DOHH2 (cell line): ENCODE data around the gene ZNF223.

Experiments used
- H3F3A ChIP-seq: fragments of 200-600 bp; sonication (generic), shearing (Covaris generic); 2 replicates; pipeline ENCODE4 v1.6.0; 2016; ENCODE audit warnings: antibody characterized with exemption, mild to moderate bottlenecking; ENCODE audit not compliant: control insufficient read depth, insufficient read depth
- H3K27ac ChIP-seq: fragments of 200-600 bp; sonication (generic); 2 replicates; pipeline ENCODE4 v1.5.1; 2014; ENCODE audit warnings: low read depth, mild to moderate bottlenecking, low read length, moderate library complexity
- H3K27me3 ChIP-seq: fragments of 200-600 bp; sonication (generic); 2 replicates; pipeline ENCODE4 v1.6.1; 2014; ENCODE audit warnings: mild to moderate bottlenecking, low read length, mixed read lengths; ENCODE audit not compliant: control insufficient read depth
- H3K36me3 ChIP-seq: fragments of 200-600 bp; sonication (generic); 2 replicates; pipeline ENCODE4 v1.6.1; 2014; ENCODE audit warnings: mild to moderate bottlenecking, low read length, moderate library complexity, mixed read lengths; ENCODE audit not compliant: control insufficient read depth
- H3K4me1 ChIP-seq: fragments of 200-600 bp; sonication (generic); 2 replicates; pipeline ENCODE4 v1.6.1; 2014; ENCODE audit warnings: mild to moderate bottlenecking, low read length, mixed read lengths; ENCODE audit not compliant: control insufficient read depth
- H3K4me2 ChIP-seq: fragments of 200-600 bp; sonication (generic); 2 replicates; pipeline ENCODE4 v1.6.0; 2014; ENCODE audit warnings: mild to moderate bottlenecking, low read length, moderate library complexity
- H3K4me3 ChIP-seq: fragments of 200-600 bp; sonication (generic); 2 replicates; pipeline ENCODE4 v1.5.1; 2014; ENCODE audit warnings: mild to moderate bottlenecking, low read length, mixed read lengths
- H3K79me2 ChIP-seq: fragments of 200-600 bp; sonication (generic); 2 replicates; pipeline ENCODE4 v1.6.1; 2014; ENCODE audit warnings: mild to moderate bottlenecking, low read length, mixed read lengths; ENCODE audit not compliant: control insufficient read depth
- H3K9me2 ChIP-seq: fragments of 200-600 bp; sonication (generic); replicated peaks from 2 replicates; pipeline ENCODE4 v1.6.1; 2014; ENCODE audit warnings: mild to moderate bottlenecking, low read length, mixed read lengths; ENCODE audit not compliant: control insufficient read depth
- H3K9me3 ChIP-seq: fragments of 200-600 bp; sonication (generic); 2 replicates; pipeline ENCODE4 v1.6.1; 2014; ENCODE audit warnings: antibody characterized with exemption, low read length, mixed read lengths; ENCODE audit not compliant: control insufficient read depth, insufficient read depth
- H4K20me1 ChIP-seq: fragments of 200-600 bp; sonication (generic); 2 replicates; pipeline ENCODE4 v1.6.0; 2014; ENCODE audit warnings: low read depth, mild to moderate bottlenecking, antibody characterized with exemption, low read length, moderate library complexity; ENCODE audit not compliant: control insufficient read depth, insufficient read depth
- EZH2phosphoT487 ChIP-seq: fragments of 200-600 bp; sonication (generic); IDR thresholded peaks from 2 replicates; pipeline ENCODE4 v1.6.1; 2017; ENCODE audit warnings: borderline replicate concordance, mild to moderate bottlenecking, antibody characterized with exemption, low read length, moderate library complexity, mixed read lengths
- TF ChIP-seq, protein P1 (sequence below): fragments of 200-600 bp; sonication (generic); IDR thresholded peaks from one replicate; pipeline ENCODE4 v1.5.1; 2014; ENCODE audit warnings: antibody characterized with exemption, mild to moderate bottlenecking, low read depth, low read length; ENCODE audit not compliant: poor library complexity, severe bottlenecking

The ZNF223 gene

DNA sequence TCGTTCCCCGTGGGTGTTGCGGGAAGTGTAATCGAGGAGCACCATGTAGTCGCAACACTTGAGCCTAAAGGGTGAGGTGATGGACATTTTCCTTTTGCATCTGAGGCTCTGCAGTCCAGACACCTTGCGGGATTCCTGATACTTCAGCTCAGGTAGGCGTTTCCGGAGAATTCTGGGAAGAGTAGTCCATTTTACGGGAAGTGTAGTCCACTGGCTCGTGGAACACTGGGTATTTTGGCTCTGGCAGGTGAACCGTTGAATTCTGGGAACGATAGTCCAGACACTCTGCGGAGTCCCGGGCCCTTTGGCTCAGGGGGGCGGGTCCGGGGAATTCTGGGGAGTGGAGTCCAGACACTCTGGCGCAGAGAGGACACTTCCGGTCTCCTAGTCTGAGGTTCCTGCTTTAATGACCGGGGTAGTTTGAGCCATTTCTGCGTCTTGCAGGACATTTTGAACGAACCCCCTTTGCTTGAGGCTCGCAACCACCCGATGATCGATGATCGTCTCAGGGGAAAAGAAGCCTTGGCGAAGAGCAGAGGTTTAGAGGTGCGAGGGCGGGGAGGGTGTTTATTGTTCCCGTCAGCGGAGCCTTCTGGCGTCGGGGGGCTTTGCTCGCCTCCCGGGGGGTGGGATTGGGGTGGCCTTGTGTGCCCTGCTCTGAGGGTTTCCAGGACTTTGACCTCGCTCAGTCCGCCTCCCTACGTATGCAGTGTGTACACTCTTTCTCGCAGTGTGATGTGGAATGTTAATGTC lies at the start of gene ZNF223:
Gene ZNF223 (plus strand): TSS at position 387 of the 753 bp plus-strand sequence. CDS start 3,141 bp downstream, outside the sequence.
- TF ChIP-seq, protein P1, sequence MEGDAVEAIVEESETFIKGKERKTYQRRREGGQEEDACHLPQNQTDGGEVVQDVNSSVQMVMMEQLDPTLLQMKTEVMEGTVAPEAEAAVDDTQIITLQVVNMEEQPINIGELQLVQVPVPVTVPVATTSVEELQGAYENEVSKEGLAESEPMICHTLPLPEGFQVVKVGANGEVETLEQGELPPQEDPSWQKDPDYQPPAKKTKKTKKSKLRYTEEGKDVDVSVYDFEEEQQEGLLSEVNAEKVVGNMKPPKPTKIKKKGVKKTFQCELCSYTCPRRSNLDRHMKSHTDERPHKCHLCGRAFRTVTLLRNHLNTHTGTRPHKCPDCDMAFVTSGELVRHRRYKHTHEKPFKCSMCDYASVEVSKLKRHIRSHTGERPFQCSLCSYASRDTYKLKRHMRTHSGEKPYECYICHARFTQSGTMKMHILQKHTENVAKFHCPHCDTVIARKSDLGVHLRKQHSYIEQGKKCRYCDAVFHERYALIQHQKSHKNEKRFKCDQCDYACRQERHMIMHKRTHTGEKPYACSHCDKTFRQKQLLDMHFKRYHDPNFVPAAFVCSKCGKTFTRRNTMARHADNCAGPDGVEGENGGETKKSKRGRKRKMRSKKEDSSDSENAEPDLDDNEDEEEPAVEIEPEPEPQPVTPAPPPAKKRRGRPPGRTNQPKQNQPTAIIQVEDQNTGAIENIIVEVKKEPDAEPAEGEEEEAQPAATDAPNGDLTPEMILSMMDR, result no peak
- no peak for TF ChIP-seq EZH2phosphoT487
- Histone ChIP-seq H4K20me1 (no peaks in the 10 kb centered on the region), H3K4me3 (no peak within 1 kb of the TSS), H3K27ac (no peak within 1 kb of the TSS), H3F3A (no peaks in the 10 kb centered on the region), H3K4me2 (no peak within 1 kb of the TSS), H3K27me3 (peaks cover 4% of the 10 kb centered on the region), H3K4me1 (no peaks in the 10 kb centered on the region), H3K79me2 (no peaks in the 10 kb centered on the region), H3K9me2 (no peaks in the 10 kb centered on the region), H3K36me3 (no peaks in the 10 kb centered on the region), H3K9me3 (peaks cover 20% of the 10 kb centered on the region)

DNA sequence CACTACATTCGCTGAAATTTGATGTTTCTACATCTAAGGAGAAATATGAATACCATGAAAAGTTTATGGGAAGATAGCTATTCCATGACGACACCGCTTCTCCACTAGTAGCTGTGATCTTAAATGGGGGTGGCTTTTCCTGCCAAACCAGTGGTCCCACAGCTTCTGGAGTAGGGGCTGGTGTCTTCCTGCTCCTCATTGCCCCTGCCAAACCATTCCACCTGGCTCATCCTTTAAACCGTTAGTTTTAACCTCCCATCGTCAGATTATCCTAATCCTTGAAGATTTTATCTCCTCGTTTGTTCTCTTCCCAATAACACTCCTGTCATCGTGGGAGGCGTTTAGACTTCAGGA lies 49.6 kb upstream of the ZNF223 start:
- Histone ChIP-seq H3F3A (no peaks in the 10 kb centered on the region), H3K27me3 (no peaks in the 10 kb centered on the region), H3K9me2 (no peaks in the 10 kb centered on the region), H3K79me2 (no peaks in the 10 kb centered on the region), H3K4me1 (peaks cover 15% of the 10 kb centered on the region), H3K4me2 (peak overlapping the region; percentile 96), H3K27ac (no peak overlapping the region), H3K9me3 (peaks cover 19% of the 10 kb centered on the region), H3K36me3 (no peaks in the 10 kb centered on the region; the same call in 1 of the 2 replicates), H4K20me1 (no peaks in the 10 kb centered on the region), H3K4me3 (peak overlapping the region; percentile 98)
- TF ChIP-seq, protein P1, result no peak

DNA sequence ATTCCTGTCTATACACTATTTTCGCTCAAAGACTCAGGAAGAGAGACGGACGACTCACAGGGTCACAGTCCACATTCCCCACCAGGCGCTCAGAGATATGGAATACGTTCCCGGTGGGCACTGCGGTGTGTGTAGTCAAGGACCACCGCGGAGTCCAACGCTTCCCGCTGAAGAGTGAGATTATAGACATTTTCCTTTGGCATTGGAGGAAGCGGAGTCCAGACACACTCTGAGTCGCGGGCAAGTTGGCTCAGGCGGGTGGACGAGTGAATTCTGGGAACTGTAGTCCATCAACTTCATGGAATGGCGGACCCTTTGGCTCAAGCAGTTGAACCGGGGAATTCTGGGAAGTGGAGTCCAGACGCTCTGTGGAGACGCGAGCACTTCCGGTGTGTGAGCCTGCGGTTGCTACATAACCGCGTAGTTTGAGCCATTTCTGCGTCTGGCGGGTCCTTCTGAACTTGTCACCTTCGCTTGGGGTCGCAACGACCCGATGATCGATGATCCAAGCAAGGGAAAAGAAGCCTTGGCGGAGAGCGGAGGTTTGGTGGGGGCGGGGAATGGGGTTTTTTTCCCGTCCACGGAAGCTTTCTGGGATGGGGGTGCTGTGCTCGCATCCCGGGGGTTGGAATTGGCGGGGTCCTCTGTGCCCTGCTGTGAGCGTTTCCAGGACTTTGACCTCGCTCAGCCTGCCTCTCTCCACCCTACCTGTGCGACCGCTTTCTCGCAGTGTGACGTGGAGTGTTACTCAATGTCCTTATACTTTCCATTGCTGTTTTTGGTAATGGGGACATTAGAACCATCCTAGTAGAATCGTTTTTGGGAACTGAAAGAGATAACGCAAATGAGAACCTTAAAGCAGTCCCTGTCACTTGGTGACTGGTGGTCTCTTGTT lies 49.0 kb upstream of the ZNF223 start, which contains the start of gene ZNF230:
Gene ZNF230 (plus strand): TSS at position 392 of the 895 bp plus-strand sequence. CDS start 4,122 bp downstream, outside the sequence.
- Histone ChIP-seq H3K79me2 (no peaks in the 10 kb centered on the region), H3K27me3 (no peaks in the 10 kb centered on the region), H3K9me3 (peaks cover 22% of the 10 kb centered on the region), H4K20me1 (no peaks in the 10 kb centered on the region), H3K9me2 (no peaks in the 10 kb centered on the region), H3K36me3 (no peaks in the 10 kb centered on the region; the same call in none of the 2 replicates), H3K4me2 (peak within 1 kb of the TSS; percentile 96), H3K4me3 (peak within 1 kb of the TSS; percentile 98), H3K4me1 (peaks cover 15% of the 10 kb centered on the region), H3F3A (no peaks in the 10 kb centered on the region), H3K27ac (no peak within 1 kb of the TSS)
- TF ChIP-seq, protein P1, result no peak
- no peak for TF ChIP-seq EZH2phosphoT487
